NK-92 (cell line): Measurements from ENCODE around the gene MLKL.
"Not testable (repeated sequence)": the region's sequence is repeated elsewhere in the genome, so short reads cannot be mapped to it uniquely, and the experiment has no call there.

Source experiments
- DNase-seq: peaks from one replicate; lab custom pipeline; 2025; ENCODE audit not compliant: unreplicated experiment; lab: John Stamatoyannopoulos, UW

Gene MLKL

DNA sequence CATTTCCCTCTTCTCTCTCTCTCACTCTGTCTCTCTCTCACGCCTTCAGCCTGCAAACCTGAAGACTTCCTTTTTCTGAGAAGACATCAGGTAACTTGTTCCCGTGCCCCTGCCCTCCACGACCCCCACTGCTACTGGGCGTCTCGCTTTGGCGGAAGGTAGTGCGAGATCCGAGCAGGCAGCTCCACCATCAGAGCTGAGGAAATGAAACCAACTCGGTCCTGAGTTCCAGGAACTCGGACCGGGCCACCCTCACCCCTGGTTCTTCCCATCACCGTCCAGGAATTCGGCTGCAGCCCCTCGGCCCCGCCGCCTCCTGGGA lies 585 bp downstream of the MLKL start:
- DNase-seq = no peak

DNA sequence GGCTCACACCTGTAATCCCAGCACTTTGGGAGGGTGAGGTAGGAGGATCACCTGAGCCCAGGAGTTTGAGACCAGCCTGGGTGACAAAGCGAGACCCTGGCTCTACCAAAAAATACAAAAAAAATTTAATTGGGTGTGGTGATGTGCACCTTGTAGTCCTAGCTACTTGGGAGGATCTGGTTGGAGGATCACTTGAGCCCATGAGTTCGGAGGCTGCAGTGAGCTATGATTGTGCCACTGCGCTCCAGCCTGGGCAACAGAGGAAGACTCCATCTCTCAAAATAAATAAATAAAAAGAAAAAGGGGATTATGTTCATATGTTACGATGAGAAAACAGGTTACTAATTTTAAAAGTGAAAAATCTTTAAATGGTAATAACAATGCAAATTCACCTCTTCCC lies 996 bp downstream of the MLKL start:
- no peak for DNase-seq

DNA sequence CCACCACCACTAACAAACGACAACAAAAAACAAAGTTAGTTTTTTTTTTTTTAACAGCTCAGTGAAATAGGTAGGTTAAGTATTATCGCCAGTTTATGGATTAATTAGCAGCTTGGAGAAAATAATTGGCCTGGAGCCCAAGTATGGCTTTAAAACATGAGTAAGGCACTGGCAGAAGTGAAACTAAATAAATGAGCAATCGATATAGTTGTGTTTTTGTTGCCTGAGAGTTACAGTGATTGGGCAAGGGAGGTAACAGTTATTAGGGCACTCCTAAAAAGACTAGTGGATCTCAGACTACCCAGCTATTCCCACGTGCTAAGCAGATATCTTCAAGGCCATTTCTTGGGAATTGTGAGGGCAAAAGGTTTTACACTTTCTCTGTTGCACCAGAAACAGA lies 2.4 kb downstream of the MLKL start:
- no peak for DNase-seq

DNA sequence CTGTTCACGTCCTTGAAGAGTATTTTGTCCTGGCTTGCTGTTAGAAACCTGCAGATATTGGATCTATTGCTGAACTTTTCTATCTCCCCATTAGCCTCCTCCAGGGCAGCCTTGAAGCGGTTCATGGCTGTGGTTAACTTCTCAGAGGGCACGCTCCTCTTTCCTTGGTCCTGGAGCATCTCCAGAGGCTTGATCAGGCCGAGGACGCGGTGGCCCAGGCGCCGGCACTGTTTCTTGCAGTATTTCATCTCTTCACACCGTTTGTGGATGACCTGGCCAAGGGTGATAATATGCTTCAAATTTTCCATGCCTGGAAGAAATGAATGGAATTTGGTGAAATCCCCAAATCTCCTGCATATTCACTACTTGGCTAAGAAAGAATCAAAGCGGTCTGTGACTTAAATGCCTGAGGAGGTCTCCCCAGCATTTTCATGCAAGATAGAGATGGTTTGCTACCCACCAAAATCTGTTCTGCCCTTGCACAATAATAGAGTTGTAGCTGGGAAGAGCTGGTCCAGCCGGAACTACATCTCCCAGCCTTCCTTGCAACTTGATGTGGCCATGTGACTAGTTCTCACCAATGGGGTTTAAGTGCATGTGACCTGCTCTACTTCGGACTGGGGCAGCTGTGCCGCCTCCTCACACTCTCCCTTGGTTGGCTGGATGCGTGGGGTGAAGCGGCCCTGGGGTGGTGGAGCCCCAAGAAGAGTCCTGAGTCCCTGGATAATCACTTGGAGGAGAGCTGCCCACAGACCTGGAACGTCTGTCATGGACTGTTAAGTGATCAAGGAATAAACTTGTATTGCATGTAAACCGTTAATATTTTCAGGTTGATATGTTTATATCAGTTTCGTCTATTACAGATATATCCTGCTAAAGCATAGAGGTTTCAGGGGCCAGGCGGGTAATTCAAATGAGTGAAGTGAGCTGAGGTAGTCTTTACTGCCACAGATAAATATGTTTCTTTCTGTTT lies 4.9 kb downstream of the MLKL start:
- no peak for DNase-seq

DNA sequence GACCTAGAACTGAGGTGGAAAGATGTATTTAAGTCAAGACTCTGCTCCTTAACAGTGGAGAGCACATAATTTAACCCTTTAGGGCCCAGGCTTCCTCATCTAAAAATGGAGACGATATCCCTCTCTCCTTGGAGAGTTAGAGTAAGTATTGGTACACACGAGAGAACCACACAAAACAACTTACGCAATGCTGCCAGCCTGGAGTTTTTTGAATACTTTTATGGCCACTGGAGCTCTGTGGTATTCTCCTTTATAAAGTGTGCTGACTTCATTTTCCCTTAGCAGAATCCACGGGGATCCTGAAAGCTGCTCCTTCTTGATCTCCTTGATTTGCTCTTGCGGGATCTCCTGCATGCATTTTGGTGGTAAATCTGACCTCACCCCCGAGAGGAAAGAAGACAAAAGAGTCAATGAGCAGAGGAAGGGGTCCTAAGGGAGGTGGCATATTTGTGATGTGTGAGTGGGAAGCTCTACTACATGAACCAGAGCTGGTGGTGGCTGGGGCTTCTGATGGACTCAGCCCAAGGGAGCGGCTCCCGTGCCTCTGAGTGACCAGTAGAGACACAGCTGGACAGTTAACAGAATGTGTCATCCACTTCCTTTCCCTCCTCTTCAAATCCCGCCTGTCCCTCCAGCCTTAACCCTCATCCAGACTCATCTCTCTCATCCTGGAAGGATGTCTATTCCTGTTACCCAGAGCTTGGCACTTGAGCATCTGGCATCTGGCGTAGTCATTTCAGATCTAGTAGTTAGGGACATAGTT lies 9.4 kb downstream of the MLKL start:
- no peak for DNase-seq

DNA sequence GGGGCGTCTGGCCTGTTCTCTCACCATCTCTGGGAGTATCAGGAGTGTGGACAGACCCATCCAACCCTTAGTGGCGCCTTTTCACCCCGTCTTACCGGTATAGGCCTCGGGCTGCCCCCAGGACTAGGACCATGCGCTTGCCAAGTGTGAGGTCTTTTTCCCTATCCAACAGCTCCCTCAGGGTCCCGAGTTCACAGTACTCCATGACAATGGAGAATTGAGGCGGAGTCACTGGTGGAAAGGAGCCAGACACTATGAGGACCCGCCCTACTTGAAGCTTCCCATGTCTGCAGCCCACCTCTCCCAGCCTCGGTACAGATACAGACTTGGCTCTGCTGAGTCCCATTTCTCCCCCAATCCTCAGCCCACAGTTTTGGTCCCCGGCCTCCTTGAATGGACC lies 18.1 kb downstream of the MLKL start:
- no peak for DNase-seq

DNA sequence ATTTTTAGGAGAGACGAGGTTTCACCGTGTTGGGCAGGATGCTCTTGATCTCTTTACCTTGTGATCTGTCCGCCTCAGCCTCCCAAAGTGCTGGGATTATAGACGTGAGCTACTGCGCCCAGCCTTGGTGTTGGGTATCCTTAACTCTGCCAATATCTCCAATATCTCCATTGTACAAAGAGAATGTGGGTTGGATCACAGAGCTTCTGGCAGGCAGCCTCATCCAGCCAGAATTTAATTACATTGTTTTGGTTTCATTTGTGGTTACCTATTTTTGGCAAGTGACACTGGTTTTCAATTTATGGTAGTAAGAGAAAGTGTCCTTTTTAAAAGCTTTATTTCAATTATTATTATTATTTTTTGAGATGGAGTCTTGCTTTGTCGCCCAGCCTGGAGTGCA lies 20.0 kb downstream of the MLKL start:
- DNase-seq = no peak

DNA sequence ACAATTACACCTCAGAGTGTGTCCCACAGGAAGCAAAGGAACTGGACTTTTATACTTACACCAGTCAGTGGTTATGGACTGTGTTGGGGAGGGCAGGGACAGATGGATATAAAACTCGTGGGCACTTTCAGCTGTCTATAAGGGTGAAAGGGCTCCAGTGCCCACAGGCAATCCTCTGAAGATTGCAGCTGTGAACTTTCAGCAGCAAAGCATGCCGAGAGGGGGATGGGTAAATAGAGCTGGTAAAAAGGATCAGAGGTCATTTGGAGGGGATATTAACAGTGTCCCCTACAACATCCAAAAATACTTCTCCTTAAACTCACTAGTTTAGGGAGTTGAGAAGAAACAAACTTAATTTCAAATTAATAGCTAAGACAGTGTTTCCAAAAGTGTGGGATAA lies 20.7 kb downstream of the MLKL start:
- DNase-seq = no peak

DNA sequence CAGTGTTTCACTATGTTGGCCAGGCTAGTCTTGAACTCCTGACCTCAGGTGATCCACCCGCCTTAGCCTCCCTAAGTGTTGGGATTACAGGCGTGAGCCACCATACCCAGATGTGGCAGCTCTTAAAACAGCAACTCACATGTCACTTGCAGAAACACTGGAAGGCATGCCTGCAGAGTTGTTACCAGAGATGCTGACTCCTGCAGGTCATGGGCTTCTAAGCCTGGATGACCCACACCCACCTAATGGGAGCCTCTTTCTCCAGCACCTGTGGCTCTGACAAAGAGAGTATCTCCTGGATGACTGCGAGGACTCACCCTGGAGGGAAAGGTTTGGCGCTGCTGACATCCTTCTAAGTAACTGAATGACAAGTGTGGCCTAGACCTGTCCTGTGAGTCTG lies 22.8 kb downstream of the MLKL start:
- no peak for DNase-seq

DNA sequence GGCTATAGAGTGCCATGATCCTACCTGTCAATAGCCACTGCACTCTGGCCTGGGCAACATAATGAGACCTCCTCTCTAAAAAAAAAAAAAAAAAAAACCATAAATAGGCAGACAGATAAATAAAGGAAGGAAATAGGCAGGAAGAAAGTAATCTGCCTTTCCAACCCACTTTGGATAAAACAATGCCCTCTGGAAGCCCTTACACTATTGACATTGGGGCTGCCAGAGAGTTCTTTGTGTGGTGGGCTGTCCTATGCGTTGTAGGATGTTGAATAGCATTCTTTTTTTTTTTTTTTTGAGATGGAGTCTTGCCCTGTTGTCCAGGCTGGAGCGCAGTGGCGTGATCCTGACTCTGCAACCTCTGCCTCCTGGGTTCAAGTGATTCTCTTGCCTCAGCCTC lies 26.8 kb downstream of the MLKL start:
- no peak for DNase-seq

DNA sequence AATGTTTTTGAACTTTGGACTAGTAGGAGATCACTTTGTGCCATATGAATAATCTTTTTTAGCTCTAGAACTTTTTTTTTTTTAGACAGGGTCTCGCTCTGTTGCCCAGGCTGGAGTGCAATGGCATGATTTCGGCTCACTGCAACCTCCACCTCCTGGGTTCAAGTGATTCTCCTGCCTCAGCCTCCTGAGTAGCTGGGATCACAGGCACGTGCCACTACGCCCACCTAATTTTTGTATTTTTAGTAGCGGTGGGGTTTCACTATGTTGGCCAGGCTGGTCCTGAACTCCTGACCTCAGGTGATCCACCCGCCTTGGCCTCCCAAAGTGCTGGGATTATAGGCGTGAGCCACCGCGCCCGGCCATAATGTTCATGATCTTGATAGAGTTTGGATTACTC lies 31.8 kb downstream of the MLKL start:
- DNase-seq = not testable (repeated sequence)

DNA sequence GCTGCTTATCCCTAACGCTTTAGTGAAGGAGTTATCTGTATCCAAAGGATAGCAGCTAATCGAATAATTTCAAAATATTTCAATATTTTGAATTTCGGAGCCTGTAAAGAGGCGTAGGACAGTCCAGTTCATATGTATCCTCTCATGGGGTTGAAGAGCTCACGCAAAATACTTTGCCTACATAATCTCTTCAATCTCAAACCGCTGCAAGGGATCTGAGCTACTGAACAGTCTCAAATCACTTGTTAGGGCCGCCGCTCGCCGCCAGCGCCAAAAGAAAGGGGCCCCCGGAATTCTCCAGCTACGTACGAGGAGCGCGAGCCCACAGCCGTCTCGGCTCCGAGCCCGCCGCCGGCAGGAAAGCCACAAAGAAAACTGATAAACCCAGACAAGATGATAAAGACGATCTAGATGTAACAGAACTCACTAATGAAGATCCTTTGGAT lies 33.4 kb downstream of the MLKL start:
- no peak for DNase-seq

DNA sequence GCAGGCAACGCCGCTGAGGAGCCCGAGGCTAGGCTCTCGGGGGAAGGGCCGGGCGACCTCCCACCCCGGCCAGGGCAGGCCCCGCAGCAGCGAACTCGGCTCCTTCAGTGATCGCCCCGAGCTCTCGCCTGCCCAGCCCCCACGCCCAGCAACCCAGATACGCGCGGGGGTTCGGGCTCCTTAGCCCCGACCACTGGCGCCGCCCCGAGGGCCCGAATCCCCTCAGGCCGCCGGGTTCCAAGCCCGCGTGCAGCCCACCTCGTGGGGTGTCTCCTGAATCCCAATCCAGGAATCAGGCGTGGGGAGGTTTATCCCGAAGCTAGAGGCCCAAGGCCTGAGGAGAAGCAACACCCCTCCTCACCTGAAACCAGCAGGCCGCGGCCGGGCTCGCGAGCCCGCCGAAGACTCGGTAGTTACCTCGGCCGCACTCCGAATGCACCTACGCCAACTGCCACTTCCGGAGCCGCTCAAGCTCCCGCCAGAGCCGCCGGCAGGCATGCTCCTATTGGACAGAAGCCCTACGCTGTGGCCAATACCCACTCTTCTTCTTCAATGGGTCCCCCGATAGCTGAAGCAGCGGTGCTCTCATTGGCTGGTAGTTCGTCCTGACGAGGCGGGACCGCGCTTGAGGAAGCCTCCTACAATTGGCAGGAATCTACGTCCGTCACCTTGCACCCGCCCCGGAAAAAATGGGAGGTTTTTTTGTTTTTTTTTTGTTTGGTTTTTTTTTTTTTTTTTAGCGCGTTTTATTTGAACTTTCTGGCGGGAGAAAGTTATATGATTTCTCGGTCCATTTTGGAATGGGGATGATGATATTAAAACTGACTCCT lies 34.0 kb downstream of the MLKL start, which contains the start of gene RFWD3:
Gene RFWD3, minus strand, starts transcription at position 453 of the 830 bp plus-strand sequence. CDS start 5,428 bp downstream, outside the sequence.
- peak; percentile 80 for DNase-seq

DNA sequence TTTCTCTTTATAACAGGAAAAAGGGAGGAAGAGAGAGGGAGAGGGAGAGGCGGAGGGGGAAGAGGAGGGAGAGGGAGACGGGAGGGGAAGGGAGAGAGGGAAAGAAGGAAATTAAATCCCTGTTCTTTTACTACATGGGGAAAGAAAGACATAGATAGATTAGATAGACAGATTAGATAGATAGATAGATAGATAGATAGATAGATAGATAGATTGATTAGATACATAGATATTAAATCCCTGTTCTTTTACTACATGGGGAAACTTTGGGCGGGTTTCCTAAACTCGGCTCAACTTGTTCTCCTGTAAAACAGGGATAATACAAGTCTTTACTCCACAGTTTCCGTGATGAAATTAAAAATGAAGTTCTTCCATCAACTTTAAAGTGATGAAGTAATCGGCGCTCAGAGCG lies 34.6 kb downstream of the MLKL start:
- DNase-seq = no peak

DNA sequence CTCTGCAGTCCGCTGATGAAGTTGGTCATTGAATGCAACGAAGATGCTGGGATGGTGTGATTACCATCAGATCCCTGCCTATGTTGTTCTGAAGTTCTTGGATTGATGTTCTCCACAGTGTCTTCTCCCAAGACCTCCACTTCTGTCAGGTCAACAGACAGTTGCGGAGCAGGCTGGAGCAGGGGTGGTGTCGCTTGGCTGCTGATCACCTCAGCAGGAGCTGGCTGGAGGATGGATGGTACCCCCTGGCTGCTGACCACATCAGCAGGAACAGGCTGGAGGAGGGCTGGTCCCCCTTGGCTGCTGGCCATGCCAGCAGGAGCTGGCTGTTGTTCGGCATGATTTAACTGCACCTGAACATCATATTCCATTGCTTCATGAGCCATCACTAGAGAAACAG lies 39.6 kb downstream of the MLKL start:
- no peak for DNase-seq

DNA sequence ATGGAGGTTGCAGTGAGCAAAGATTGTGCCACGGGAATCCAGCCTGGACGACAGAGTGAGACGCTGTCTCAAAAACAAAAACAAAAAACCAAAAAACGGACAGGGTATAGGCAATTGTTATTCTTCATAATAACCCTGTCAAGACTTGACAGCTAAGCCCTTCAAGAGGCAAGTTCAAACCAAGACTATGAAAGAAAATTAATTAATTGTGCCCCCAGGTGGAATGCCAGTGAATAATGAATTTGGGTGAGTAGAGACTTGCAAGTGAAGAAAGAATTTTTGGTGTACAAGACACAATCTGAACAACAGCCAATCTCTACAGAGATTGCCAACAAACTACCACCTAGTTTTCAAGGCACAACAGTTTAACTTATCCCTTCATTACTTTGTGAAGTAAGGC lies 40.3 kb downstream of the MLKL start:
- DNase-seq = no peak

DNA sequence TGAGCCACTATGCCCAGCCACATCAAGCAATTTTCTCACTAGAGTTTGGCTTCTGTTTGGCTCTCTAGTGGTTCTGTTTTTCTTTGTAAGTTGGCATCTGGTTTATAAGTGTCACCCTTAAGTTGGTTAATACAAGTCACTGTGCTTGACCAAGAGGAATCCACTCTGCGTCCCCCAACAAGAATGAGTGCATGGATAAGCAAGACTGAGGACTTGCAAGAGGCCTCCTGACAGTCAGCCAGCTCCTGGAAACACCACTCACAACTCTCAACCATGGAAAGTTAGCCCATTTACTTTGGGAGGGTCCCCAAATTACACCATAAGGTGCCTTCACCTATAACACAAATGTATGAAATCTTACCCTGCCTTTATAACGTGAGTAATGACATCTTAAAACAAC lies 41.6 kb downstream of the MLKL start:
- no peak for DNase-seq

DNA sequence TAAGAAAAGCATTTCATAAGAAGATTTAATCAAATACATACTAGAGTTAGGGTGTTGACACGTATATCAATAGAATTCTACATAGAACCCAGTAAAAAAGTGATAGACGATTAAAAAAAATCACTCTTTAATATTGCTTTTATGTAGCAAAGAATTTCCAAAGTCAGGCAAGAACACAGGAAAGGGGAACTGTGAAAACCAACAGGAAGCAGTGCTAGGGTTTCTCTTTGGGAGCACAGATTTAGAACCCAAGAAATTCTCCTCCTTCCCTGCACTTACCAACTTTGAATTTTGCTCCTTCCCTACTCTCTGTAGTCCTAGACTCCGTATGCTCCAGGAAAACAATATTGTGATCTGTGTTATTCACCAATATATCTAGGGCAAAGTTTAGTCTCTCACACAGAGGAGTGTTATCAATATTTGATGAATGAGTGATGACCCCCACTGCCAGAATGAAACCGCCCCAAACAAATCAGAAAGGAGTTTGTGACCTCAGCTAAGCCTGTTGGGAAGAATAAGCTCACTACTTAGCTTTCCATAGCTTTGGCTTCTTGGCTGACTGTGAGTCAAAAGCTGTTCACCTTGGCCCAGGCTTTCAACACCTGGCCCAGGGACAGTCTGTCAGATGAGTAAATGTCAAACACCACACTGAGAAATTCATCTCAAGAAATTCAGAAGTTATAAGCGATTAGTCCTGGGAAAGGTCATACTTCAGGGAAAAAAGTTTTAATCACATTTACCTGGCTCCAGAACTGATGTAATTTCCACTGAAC lies 42.6 kb downstream of the MLKL start:
- no peak for DNase-seq

DNA sequence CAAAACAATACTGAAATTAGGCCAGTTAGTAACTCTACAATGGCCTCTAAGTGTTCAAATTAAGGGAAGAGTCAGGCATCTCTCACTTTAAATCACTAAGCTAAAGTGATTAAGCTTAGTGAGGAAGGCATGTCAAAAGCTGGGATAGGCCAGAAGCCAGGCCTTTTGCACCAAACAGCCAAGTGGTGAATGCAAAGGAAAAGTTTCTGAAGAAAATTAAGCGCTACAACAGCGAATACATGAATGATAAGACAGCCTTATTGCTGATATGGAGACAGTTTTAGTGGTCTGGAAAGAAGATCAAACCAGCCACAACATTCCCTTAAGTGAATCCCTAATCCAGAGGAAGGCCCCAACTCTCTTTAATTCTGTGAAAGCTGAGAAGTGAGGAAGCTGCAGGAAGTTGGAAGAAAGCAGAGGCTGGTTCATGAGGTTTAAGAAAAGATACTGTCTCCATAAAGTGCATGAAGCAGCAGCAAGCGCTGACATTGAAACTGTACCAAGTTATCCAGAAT lies 46.1 kb downstream of the MLKL start:
- DNase-seq = no peak

DNA sequence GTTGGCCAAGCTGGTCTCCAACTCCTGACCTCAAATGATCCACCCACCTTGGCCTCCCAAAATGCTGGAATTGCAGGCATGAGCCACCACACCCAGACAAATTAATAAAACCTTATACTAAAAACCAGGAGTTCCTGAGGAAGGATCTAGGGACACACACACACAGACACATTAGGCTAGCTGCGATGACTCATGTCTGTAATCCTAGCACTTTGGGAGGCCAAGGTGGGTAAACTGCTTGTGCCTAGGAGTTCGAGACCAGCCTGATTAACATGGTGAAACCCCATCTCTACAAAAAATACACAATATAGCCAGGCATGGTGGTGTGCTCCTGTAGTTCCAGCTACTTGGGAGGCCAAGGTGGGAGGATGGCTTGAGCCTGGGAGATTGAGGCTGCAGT lies 47.8 kb downstream of the MLKL start:
- DNase-seq = not testable (repeated sequence)
